ENCODE results near the gene TBCD.

DNA sequence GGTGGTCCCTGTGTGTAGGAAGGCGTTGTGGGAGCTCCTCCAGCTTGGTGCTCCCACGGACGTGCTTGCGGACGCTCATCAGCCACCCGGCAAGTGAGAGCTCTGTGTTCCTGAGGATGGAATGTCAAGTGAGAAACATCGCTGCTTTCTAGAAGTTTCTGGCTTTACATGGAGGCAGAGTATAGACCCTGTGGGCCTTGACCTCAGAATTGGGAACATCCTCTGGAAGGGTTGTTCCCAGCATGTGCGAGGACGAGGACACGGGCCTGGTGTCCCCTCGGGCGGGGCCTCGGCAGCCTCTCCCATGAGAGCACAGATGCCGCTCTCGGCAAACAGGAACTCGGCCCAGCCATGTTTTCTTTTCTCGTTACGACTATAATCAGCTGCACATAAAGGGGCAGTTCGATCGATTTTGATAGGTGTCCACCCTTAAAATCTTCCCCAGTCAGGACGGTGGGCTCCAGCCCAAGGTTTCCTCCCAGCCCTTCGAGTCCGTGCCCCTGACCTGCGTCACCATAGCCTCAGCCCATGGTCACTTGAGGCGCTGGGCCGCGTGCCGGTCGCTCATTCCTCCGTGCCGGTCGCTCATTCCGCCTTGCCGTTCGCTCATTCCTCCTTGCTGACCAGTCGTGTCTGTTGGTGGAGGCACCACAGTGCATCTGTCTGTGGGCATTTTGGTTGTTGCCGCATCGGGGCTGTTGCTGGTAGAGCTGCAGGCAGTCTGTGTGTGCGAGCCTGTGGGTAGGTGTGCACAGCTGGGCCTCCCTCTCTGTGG lies 179.2 kb downstream of the TBCD start:
- TF ChIP-seq CTCF (IDR thresholded peaks at IDR 0.05; ENCODE audit: insufficient read depth, low read length, poor library complexity, severe bottlenecking), result no peak
- TF ChIP-seq EZH2phosphoT487 (conservative IDR thresholded peaks at IDR 0.05; ENCODE audit: low read length), result no peak
